Mesendoderm (in vitro differentiated cells): Measurements from ENCODE around the gene HOXC5.

ENCODE experiments used
- DNase-seq: peaks from one replicate; pipeline ENCODE4 v3.0.0; 2013
- H2AK5ac ChIP-seq: 2 replicates; pipeline ENCODE4 v1.6.1; 2013; ENCODE audit warnings: low read length, inconsistent platforms
- H2BK120ac ChIP-seq: 2 replicates; pipeline ENCODE4 v1.6.1; 2013; ENCODE audit warnings: low read depth, mild to moderate bottlenecking, low read length, moderate library complexity, mixed read lengths
- H2BK15ac ChIP-seq: replicated peaks from 2 replicates; pipeline ENCODE4 v1.6.1; 2013; ENCODE audit warnings: low read depth, mild to moderate bottlenecking, moderate library complexity
- H2BK5ac ChIP-seq: 2 replicates; pipeline ENCODE4 v1.6.1; 2013; ENCODE audit warnings: low read length, inconsistent platforms
- H3K18ac ChIP-seq: 2 replicates; pipeline ENCODE4 v1.6.1; 2013; ENCODE audit warnings: mild to moderate bottlenecking, low read length, mixed read lengths
- H3K23ac ChIP-seq: one replicate; pipeline ENCODE4 v1.6.1; 2013; ENCODE audit warnings: low read length
- H3K27ac ChIP-seq: 2 replicates; pipeline ENCODE4 v1.5.1; 2013; ENCODE audit warnings: low read depth, mild to moderate bottlenecking, inconsistent platforms, low read length, moderate library complexity
- H3K27me3 ChIP-seq: 2 replicates; pipeline ENCODE4 v1.6.1; 2013; ENCODE audit warnings: low read length, control low read depth, mild to moderate bottlenecking, inconsistent platforms; ENCODE audit not compliant: insufficient read depth, poor library complexity
- H3K36me3 ChIP-seq: 2 replicates; pipeline ENCODE4 v1.6.1; 2013; ENCODE audit warnings: low read length, inconsistent platforms; ENCODE audit not compliant: control insufficient read depth, insufficient read depth
- H3K4ac ChIP-seq: one replicate; pipeline ENCODE4 v1.6.1; 2013; ENCODE audit warnings: low read depth, mild to moderate bottlenecking, low read length, moderate library complexity
- H3K4me1 ChIP-seq: 2 replicates; pipeline ENCODE4 v1.6.1; 2013; ENCODE audit warnings: low read depth, low read length, inconsistent platforms; ENCODE audit not compliant: control insufficient read depth
- H3K4me2 ChIP-seq: 2 replicates; pipeline ENCODE4 v1.6.1; 2013; ENCODE audit warnings: low read length
- H3K4me3 ChIP-seq: 2 replicates; pipeline ENCODE4 v1.5.1; 2013; ENCODE audit warnings: mild to moderate bottlenecking, low read length
- H3K56ac ChIP-seq: one replicate; pipeline ENCODE4 v1.6.1; 2013; ENCODE audit warnings: low read length
- H3K79me1 ChIP-seq: 2 replicates; pipeline ENCODE4 v1.6.1; 2013; ENCODE audit warnings: low read length, inconsistent platforms
- H3K79me2 ChIP-seq: 2 replicates; pipeline ENCODE4 v1.6.1; 2013; ENCODE audit warnings: mild to moderate bottlenecking, low read length; ENCODE audit not compliant: control insufficient read depth, insufficient read depth
- H3K9ac ChIP-seq: 2 replicates; pipeline ENCODE4 v1.6.1; 2013; ENCODE audit warnings: low read length, inconsistent platforms
- H4K5ac ChIP-seq: one replicate; pipeline ENCODE4 v1.6.1; 2013; ENCODE audit warnings: low read length
- H4K8ac ChIP-seq: one replicate; pipeline ENCODE4 v1.6.1; 2013; ENCODE audit warnings: low read depth, mild to moderate bottlenecking, control low read depth, low read length, moderate library complexity
- WGBS: extraction: QIAGEN DNeasy Blood & Tissue Kit; methylation state at CpG from one replicate; pipeline ENCODE4 v1.1.7; 2013; ENCODE audit warnings: low lambda C conversion rate, missing lambda C conversion rate; ENCODE audit not compliant: insufficient coverage; ENCODE audit errors: extremely low coverage; 5-methylcytosine and 5-hydroxymethylcytosine counted together

Gene HOXC5

GRCh38 chr12:53998110-53998899 lies 34.5 kb upstream of the HOXC5 start:
- peaks cover 96% of the 10 kb centered on the region for H3K27me3 ChIP-seq
- no peak overlapping the region for H3K23ac ChIP-seq
- no peak overlapping the region for H2AK5ac ChIP-seq
- no peak overlapping the region for H3K4me3 ChIP-seq
- WGBS, result no CpG with 5 or more reads among the region's 11 CpGs
- H3K4ac ChIP-seq, result no peak overlapping the region
- no peak for DNase-seq
- H4K5ac ChIP-seq, result no peak overlapping the region
- no peak overlapping the region for H3K27ac ChIP-seq
- no peaks in the 10 kb centered on the region for H3K4me1 ChIP-seq
- H3K79me1 ChIP-seq, result no peaks in the 10 kb centered on the region
- H3K36me3 ChIP-seq, result no peaks in the 10 kb centered on the region
- H3K9ac ChIP-seq, result no peak overlapping the region
- no peak overlapping the region for H3K4me2 ChIP-seq
- H2BK5ac ChIP-seq, result no peak overlapping the region
- no peak overlapping the region for H3K18ac ChIP-seq
- H3K79me2 ChIP-seq, result no peaks in the 10 kb centered on the region
- H4K8ac ChIP-seq, result no peak overlapping the region
- H2BK120ac ChIP-seq, result no peak overlapping the region
- H3K56ac ChIP-seq, result no peak overlapping the region
- H2BK15ac ChIP-seq, result no peak overlapping the region

DNA sequence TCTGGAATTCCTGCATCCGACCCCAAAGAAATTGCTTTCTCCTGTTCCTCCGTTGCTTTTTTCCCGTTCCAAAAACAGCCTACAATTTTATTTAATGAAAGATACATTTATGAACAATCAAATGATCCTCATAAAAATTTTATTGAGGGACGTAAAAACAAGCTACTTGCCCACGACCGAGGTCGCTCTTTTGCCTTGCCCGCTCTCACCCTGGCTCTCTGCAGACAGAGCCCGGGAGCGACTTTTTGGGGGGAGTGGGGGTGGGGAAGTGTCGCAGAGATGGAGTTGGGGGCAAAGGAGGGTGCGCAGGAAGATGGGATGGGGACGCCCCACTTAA lies 34.0 kb upstream of the HOXC5 start:
- H2BK5ac ChIP-seq, result no peak overlapping the region
- H3K56ac ChIP-seq, result no peak overlapping the region
- no peaks in the 10 kb centered on the region for H3K79me2 ChIP-seq
- H3K9ac ChIP-seq, result no peak overlapping the region
- H2BK120ac ChIP-seq, result no peak overlapping the region
- no peak overlapping the region for H3K4ac ChIP-seq
- no peak overlapping the region for H4K5ac ChIP-seq
- H3K27me3 ChIP-seq, result peaks cover 95% of the 10 kb centered on the region
- no peak overlapping the region for H3K4me3 ChIP-seq
- H3K18ac ChIP-seq, result no peak overlapping the region
- no peaks in the 10 kb centered on the region for H3K79me1 ChIP-seq
- no peaks in the 10 kb centered on the region for H3K4me1 ChIP-seq
- H4K8ac ChIP-seq, result no peak overlapping the region
- no peak overlapping the region for H3K23ac ChIP-seq
- no peak overlapping the region for H2BK15ac ChIP-seq
- H2AK5ac ChIP-seq, result no peak overlapping the region
- no peak overlapping the region for H3K4me2 ChIP-seq
- no CpG with 5 or more reads among the region's 13 CpGs for WGBS
- no peak for DNase-seq
- no peaks in the 10 kb centered on the region for H3K36me3 ChIP-seq
- no peak overlapping the region for H3K27ac ChIP-seq

GRCh38 chr12:53999559-54000115 lies 33.2 kb upstream of the HOXC5 start:
- H3K18ac ChIP-seq, result no peak overlapping the region
- H3K4ac ChIP-seq, result no peak overlapping the region
- H3K23ac ChIP-seq, result no peak overlapping the region
- no peak overlapping the region for H4K8ac ChIP-seq
- no CpG with 5 or more reads among the region's 35 CpGs for WGBS
- H3K4me2 ChIP-seq, result no peak overlapping the region
- no peaks in the 10 kb centered on the region for H3K36me3 ChIP-seq
- H3K4me1 ChIP-seq, result no peaks in the 10 kb centered on the region
- no peak overlapping the region for H3K56ac ChIP-seq
- no peaks in the 10 kb centered on the region for H3K79me1 ChIP-seq
- H3K79me2 ChIP-seq, result no peaks in the 10 kb centered on the region
- H2BK15ac ChIP-seq, result no peak overlapping the region
- H3K9ac ChIP-seq, result no peak overlapping the region
- peaks cover 95% of the 10 kb centered on the region for H3K27me3 ChIP-seq
- H4K5ac ChIP-seq, result no peak overlapping the region
- H2BK5ac ChIP-seq, result no peak overlapping the region
- no peak overlapping the region for H2BK120ac ChIP-seq
- DNase-seq, result no peak
- no peak overlapping the region for H3K27ac ChIP-seq
- no peak overlapping the region for H3K4me3 ChIP-seq
- H2AK5ac ChIP-seq, result no peak overlapping the region

- Histone ChIP-seq H3K4me2 (peak within 1 kb of the TSS; percentile 5), H2BK5ac (no peak within 1 kb of the TSS), H4K8ac (no peak within 1 kb of the TSS), H3K79me1 (no peaks in the 10 kb centered on the region), H2AK5ac (no peak within 1 kb of the TSS), H3K23ac (no peak within 1 kb of the TSS), H3K27ac (no peak within 1 kb of the TSS), H3K4ac (no peak within 1 kb of the TSS), H3K56ac (peak within 1 kb of the TSS; percentile 29), H3K9ac (no peak within 1 kb of the TSS), H3K27me3 (peaks cover 96% of the 10 kb centered on the region), H3K79me2 (no peaks in the 10 kb centered on the region), H3K4me1 (no peaks in the 10 kb centered on the region), H3K4me3 (no peak within 1 kb of the TSS), H2BK15ac (no peak within 1 kb of the TSS), H4K5ac (no peak within 1 kb of the TSS), H3K36me3 (no peaks in the 10 kb centered on the region), H3K18ac (no peak within 1 kb of the TSS), H2BK120ac (no peak within 1 kb of the TSS)
- WGBS, result no CpG with 5 or more reads among the region's 87 CpGs
- no peak for DNase-seq
These were observed 32.4 kb upstream of the HOXC5 start, which contains the start of gene HOXC9 for GRCh38 chr12:54000116-54001114. HOXC9 (plus strand) TSS chr12:54000161; CDS start chr12:54000189, 28 bp downstream.

GRCh38 chr12:54001283-54002187 lies 31.3 kb upstream of the HOXC5 start:
- Histone ChIP-seq H3K9ac (no peak overlapping the region), H3K18ac (no peak overlapping the region), H2AK5ac (no peak overlapping the region), H3K56ac (no peak overlapping the region), H2BK5ac (no peak overlapping the region), H3K23ac (no peak overlapping the region), H3K27me3 (peaks cover 96% of the 10 kb centered on the region), H3K79me2 (no peaks in the 10 kb centered on the region), H3K4me3 (no peak overlapping the region), H3K4me2 (no peak overlapping the region), H4K5ac (no peak overlapping the region), H4K8ac (no peak overlapping the region), H3K4me1 (no peaks in the 10 kb centered on the region), H3K27ac (no peak overlapping the region), H2BK120ac (no peak overlapping the region), H3K4ac (no peak overlapping the region), H2BK15ac (no peak overlapping the region), H3K36me3 (no peaks in the 10 kb centered on the region), H3K79me1 (no peaks in the 10 kb centered on the region)
- DNase-seq, result no peak
- no CpG with 5 or more reads among the region's 8 CpGs for WGBS
